GM18909 (cell line): Measurements from ENCODE around the gene EXOSC7.
"Not testable (repeated sequence)": the region's sequence is repeated elsewhere in the genome, so short reads cannot be mapped to it uniquely, and the experiment has no call there.

Source experiments
- ATAC-seq: cut with Tn5 transposase; IDR thresholded peaks from one replicate; pipeline ENCODE4 v1.9.1; 2021; ENCODE audit warnings: mild to moderate bottlenecking; ENCODE audit not compliant: unreplicated experiment, poor library complexity

EXOSC7 gene

GRCh38 chr3:45049807-45050206 lies 73.8 kb downstream of the EXOSC7 start:
- no peak for ATAC-seq

- ATAC-seq: no peak
Observed at GRCh38 chr3:45051685-45052084, 75.6 kb downstream of the EXOSC7 start.

GRCh38 chr3:45053805-45054195 lies 77.8 kb downstream of the EXOSC7 start:
- ATAC-seq: not testable (repeated sequence)

- ATAC-seq: no peak
Observed at GRCh38 chr3:45054196-45054857, 78.3 kb downstream of the EXOSC7 start.

GRCh38 chr3:45055032-45055410 lies 79.0 kb downstream of the EXOSC7 start:
- ATAC-seq: no peak

GRCh38 chr3:45055411-45056143 lies 79.5 kb downstream of the EXOSC7 start:
- ATAC-seq: no peak

- no peak for ATAC-seq
Observed at GRCh38 chr3:45056608-45057301, 80.7 kb downstream of the EXOSC7 start.

GRCh38 chr3:45057557-45057956 lies 81.5 kb downstream of the EXOSC7 start:
- ATAC-seq: no peak

GRCh38 chr3:45059132-45059531 lies 83.1 kb downstream of the EXOSC7 start:
- ATAC-seq: no peak

GRCh38 chr3:45060165-45060892 lies 84.3 kb downstream of the EXOSC7 start:
- ATAC-seq: no peak
